Measurements from ENCODE around the gene CACNG6. TPM values are rescaled to one million over a fixed set of nuclear protein-coding genes. Genes with fewer than 3 reads are reported as not detected.

The CACNG6 gene
- total RNA-seq, 1 donor from 2014 or later: not detected

- Histone ChIP-seq H3K9me3 (ENCODE audit: low read depth) (no peaks in the 10 kb centered on the region), H3F3A (ENCODE audit: low read depth) (no peaks in the 10 kb centered on the region), H3K27me3 (peaks cover 19% of the 10 kb centered on the region), H4K20me1 (ENCODE audit: low read depth) (no peaks in the 10 kb centered on the region), H3K36me3 (no peaks in the 10 kb centered on the region), H3K4me3 (no peak overlapping the region), H2AFZ (replicated peaks) (peak overlapping the region; percentile 82), H3K4me2 (no peak overlapping the region), H3K4me1 (no peaks in the 10 kb centered on the region), H3K27ac (no peak overlapping the region), H3K9ac (no peak overlapping the region), H3K79me2 (ENCODE audit: low read depth) (no peaks in the 10 kb centered on the region)
- Mint-ChIP-seq H3K9me3 (peaks cover 3% of the 10 kb centered on the region), H3K27me3 (ENCODE audit: insufficient read depth, low read depth) (peaks cover 2% of the 10 kb centered on the region), H3K4me3 (no peak overlapping the region), H3K27ac (no peak overlapping the region), H3K4me1 (no peaks in the 10 kb centered on the region), H3K36me3 (no peaks in the 10 kb centered on the region)
- no peak for DNase-seq (ENCODE audit: low spot score)
- no peak for TF ChIP-seq CTCF (IDR thresholded peaks at IDR 0.05)
- no peak for TF ChIP-seq EZH2 (IDR thresholded peaks at IDR 0.05)
- no peak for TF ChIP-seq EZH2phosphoT487 (IDR thresholded peaks at IDR 0.05)
These were observed 50.7 kb downstream of the CACNG6 start for GRCh38 chr19:54041969-54042606.

GRCh38 chr19:54042989-54043388 is 51.6 kb downstream of the CACNG6 start:
- DNase-seq (ENCODE audit: low spot score): no peak
- Histone ChIP-seq H3K27ac (no peak overlapping the region), H4K20me1 (ENCODE audit: low read depth) (no peaks in the 10 kb centered on the region), H3K4me2 (no peak overlapping the region), H3K4me1 (no peaks in the 10 kb centered on the region), H3K79me2 (ENCODE audit: low read depth) (no peaks in the 10 kb centered on the region), H3K9me3 (ENCODE audit: low read depth) (no peaks in the 10 kb centered on the region), H3F3A (ENCODE audit: low read depth) (no peaks in the 10 kb centered on the region), H2AFZ (replicated peaks) (no peak overlapping the region), H3K4me3 (no peak overlapping the region), H3K36me3 (no peaks in the 10 kb centered on the region), H3K27me3 (peaks cover 19% of the 10 kb centered on the region), H3K9ac (no peak overlapping the region)
- TF ChIP-seq EZH2 (IDR thresholded peaks at IDR 0.05) (no peak), EZH2phosphoT487 (IDR thresholded peaks at IDR 0.05) (no peak), CTCF (IDR thresholded peaks at IDR 0.05) (no peak)
- Mint-ChIP-seq H3K27ac (no peak overlapping the region), H3K4me1 (no peaks in the 10 kb centered on the region), H3K27me3 (ENCODE audit: insufficient read depth, low read depth) (peaks cover 2% of the 10 kb centered on the region), H3K9me3 (no peaks in the 10 kb centered on the region), H3K36me3 (no peaks in the 10 kb centered on the region), H3K4me3 (peak overlapping the region; percentile 3)

- Histone ChIP-seq H3K4me2 (no peak overlapping the region), H3F3A (ENCODE audit: low read depth) (no peaks in the 10 kb centered on the region), H3K27me3 (peaks cover 19% of the 10 kb centered on the region), H3K4me3 (no peak overlapping the region), H3K27ac (no peak overlapping the region), H4K20me1 (ENCODE audit: low read depth) (no peaks in the 10 kb centered on the region), H3K4me1 (no peaks in the 10 kb centered on the region), H3K9ac (no peak overlapping the region), H3K79me2 (ENCODE audit: low read depth) (no peaks in the 10 kb centered on the region), H3K9me3 (ENCODE audit: low read depth) (no peaks in the 10 kb centered on the region), H2AFZ (replicated peaks) (no peak overlapping the region), H3K36me3 (no peaks in the 10 kb centered on the region)
- peaks cover 9% of the 10 kb centered on the region for H3K27me3 Mint-ChIP-seq (ENCODE audit: insufficient read depth, low read depth)
- H3K4me3 Mint-ChIP-seq: no peak overlapping the region
- H3K27ac Mint-ChIP-seq: no peak overlapping the region
- H3K4me1 Mint-ChIP-seq: no peaks in the 10 kb centered on the region
- TF ChIP-seq EZH2phosphoT487 (IDR thresholded peaks at IDR 0.05) (no peak), EZH2 (IDR thresholded peaks at IDR 0.05) (no peak), CTCF (IDR thresholded peaks at IDR 0.05) (no peak)
- H3K36me3 Mint-ChIP-seq: no peaks in the 10 kb centered on the region
- H3K9me3 Mint-ChIP-seq: no peaks in the 10 kb centered on the region
- no peak for DNase-seq (ENCODE audit: low spot score)
These were observed 54.3 kb downstream of the CACNG6 start for GRCh38 chr19:54045771-54046170.
